SU-DHL-6 (cell line): ENCODE results near the gene ITIH3.

Experiments
- EZH2phosphoT487 ChIP-seq: fragments of 200-600 bp; sonication (generic), shearing (Covaris generic); conservative IDR thresholded peaks from 2 replicates; pipeline ENCODE4 v1.6.1; 2018; ENCODE audit warnings: mild to moderate bottlenecking, antibody characterized with exemption, low read length, moderate library complexity, mixed read lengths
- TF ChIP-seq, protein P1 (sequence below): fragments of 200-600 bp; sonication (generic); IDR thresholded peaks from one replicate; pipeline ENCODE4 v1.5.1; 2017; ENCODE audit warnings: antibody characterized with exemption, mild to moderate bottlenecking, low read length, moderate library complexity; ENCODE audit not compliant: insufficient read depth, poor library complexity, severe bottlenecking

GRCh38 chr3:52810923-52811322 lies 16.3 kb downstream of the ITIH3 start:
- TF ChIP-seq, protein P1, sequence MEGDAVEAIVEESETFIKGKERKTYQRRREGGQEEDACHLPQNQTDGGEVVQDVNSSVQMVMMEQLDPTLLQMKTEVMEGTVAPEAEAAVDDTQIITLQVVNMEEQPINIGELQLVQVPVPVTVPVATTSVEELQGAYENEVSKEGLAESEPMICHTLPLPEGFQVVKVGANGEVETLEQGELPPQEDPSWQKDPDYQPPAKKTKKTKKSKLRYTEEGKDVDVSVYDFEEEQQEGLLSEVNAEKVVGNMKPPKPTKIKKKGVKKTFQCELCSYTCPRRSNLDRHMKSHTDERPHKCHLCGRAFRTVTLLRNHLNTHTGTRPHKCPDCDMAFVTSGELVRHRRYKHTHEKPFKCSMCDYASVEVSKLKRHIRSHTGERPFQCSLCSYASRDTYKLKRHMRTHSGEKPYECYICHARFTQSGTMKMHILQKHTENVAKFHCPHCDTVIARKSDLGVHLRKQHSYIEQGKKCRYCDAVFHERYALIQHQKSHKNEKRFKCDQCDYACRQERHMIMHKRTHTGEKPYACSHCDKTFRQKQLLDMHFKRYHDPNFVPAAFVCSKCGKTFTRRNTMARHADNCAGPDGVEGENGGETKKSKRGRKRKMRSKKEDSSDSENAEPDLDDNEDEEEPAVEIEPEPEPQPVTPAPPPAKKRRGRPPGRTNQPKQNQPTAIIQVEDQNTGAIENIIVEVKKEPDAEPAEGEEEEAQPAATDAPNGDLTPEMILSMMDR, result no peak
- no peak for TF ChIP-seq EZH2phosphoT487
